HEK293 (cell line): ENCODE results near the gene IL13.

Experiments used
- TRIM28 ChIP-seq: IDR thresholded peaks from 2 replicates; pipeline ENCODE4 v1.6.1; 2011; ENCODE audit warnings: low read length, control low read depth, borderline replicate concordance
- YY1 ChIP-seq: fragments of 450-650 bp; formaldehyde crosslinking; IDR thresholded peaks from 2 replicates; pipeline ENCODE4 v1.5.1; 2018; ENCODE audit warnings: missing biosample characterization, missing genetic modification characterization
- ZFP3 ChIP-seq: fragments of 450-650 bp; formaldehyde crosslinking; IDR thresholded peaks from 2 replicates; pipeline ENCODE4 v1.5.1; 2016; ENCODE audit warnings: low read depth, missing biosample characterization, missing genetic modification characterization
- ZNF184 ChIP-seq: fragments of 450-650 bp; IDR thresholded peaks from 2 replicates; pipeline ENCODE4 v1.5.1; 2018; ENCODE audit warnings: missing biosample characterization, mild to moderate bottlenecking, missing genetic modification characterization
- ZNF214 ChIP-seq: fragments of 450-650 bp; formaldehyde crosslinking; IDR thresholded peaks from 2 replicates; pipeline ENCODE4 v1.5.1; 2017; ENCODE audit warnings: missing biosample characterization, mild to moderate bottlenecking, missing genetic modification characterization, borderline replicate concordance
- ZNF530 ChIP-seq: fragments of 450-650 bp; formaldehyde crosslinking; IDR thresholded peaks from 2 replicates; pipeline ENCODE4 v1.5.1; 2016; ENCODE audit warnings: low read depth, missing biosample characterization, missing genetic modification characterization
- ZNF777 ChIP-seq: fragments of 450-650 bp; formaldehyde crosslinking; IDR thresholded peaks from 2 replicates; pipeline ENCODE4 v1.5.1; 2017; ENCODE audit warnings: missing biosample characterization, missing genetic modification characterization, borderline replicate concordance
- ZNF791 ChIP-seq: fragments of 450-650 bp; formaldehyde crosslinking; IDR thresholded peaks from 2 replicates; pipeline ENCODE4 v1.5.1; 2016; ENCODE audit warnings: missing biosample characterization, missing genetic modification characterization
- ZSCAN30 ChIP-seq: fragments of 450-650 bp; IDR thresholded peaks from 2 replicates; pipeline ENCODE4 v1.5.1; 2018; ENCODE audit warnings: missing biosample characterization, mild to moderate bottlenecking, missing genetic modification characterization, moderate library complexity
- TF ChIP-seq, protein P1 (sequence below): fragments of 450-650 bp; formaldehyde crosslinking; IDR thresholded peaks from 2 replicates; pipeline ENCODE4 v1.5.1; 2016; ENCODE audit warnings: missing biosample characterization, missing genetic modification characterization

DNA sequence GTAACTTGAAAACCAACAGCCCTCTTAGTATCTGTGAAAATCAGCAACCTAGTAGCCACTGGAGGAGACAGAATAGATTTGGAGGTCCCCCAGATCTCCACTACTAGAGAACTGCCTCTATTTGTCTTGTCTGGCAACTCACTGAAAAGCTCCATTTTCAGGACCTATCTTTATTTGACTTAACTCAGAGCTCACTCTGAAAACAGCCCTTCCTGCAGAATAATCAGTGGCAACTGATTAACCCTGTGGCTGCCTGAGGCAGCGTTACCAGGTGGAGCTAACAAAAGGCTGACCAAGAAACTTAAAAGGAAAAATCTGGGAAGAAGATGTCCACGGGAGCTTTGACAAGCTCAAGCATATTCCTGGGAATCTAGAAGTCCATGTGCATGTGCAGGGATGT is 10.5 kb upstream of the IL13 start:
- no peak for TF ChIP-seq TRIM28
- TF ChIP-seq, protein P1, sequence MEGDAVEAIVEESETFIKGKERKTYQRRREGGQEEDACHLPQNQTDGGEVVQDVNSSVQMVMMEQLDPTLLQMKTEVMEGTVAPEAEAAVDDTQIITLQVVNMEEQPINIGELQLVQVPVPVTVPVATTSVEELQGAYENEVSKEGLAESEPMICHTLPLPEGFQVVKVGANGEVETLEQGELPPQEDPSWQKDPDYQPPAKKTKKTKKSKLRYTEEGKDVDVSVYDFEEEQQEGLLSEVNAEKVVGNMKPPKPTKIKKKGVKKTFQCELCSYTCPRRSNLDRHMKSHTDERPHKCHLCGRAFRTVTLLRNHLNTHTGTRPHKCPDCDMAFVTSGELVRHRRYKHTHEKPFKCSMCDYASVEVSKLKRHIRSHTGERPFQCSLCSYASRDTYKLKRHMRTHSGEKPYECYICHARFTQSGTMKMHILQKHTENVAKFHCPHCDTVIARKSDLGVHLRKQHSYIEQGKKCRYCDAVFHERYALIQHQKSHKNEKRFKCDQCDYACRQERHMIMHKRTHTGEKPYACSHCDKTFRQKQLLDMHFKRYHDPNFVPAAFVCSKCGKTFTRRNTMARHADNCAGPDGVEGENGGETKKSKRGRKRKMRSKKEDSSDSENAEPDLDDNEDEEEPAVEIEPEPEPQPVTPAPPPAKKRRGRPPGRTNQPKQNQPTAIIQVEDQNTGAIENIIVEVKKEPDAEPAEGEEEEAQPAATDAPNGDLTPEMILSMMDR (tag by site-specific recombination), result no peak
- no peak for TF ChIP-seq ZNF791 (tag by site-specific recombination)
- TF ChIP-seq ZFP3 (tag by site-specific recombination), result no peak
- TF ChIP-seq ZNF184 (tag by site-specific recombination), result no peak
- TF ChIP-seq ZNF214 (tag by site-specific recombination), result no peak
- no peak for TF ChIP-seq ZNF777 (tag by site-specific recombination)
- TF ChIP-seq ZNF530, result no peak
- TF ChIP-seq ZSCAN30 (tag by site-specific recombination), result no peak
- TF ChIP-seq YY1 (tag by site-specific recombination), result no peak
